IMR-90 (cell line): Measurements from ENCODE around the gene RNF128. TPM values are rescaled to one million over a fixed set of nuclear protein-coding genes. Genes with fewer than 3 reads are reported as not detected.

Experiments
- ATAC-seq: fragments of 200-7000 bp; cut with Tn5 transposase; 2 replicates; pipeline ENCODE4 v1.9.1; 2020; ENCODE audit warnings: low read depth, mild to moderate bottlenecking, moderate library complexity
- BruUV-seq: library from RNA; stranded (reverse); fragments of 400-500 nt; replicated peaks from 2 replicates; lab custom pipeline; 2021; lab: Mats Ljungman, UMichigan
- CTCF ChIA-PET: fragments of 300-600 bp; formaldehyde crosslinking; extraction: SDS; loops from one replicate; lab custom pipeline; 2021; ENCODE audit warnings: antibody characterized with exemption; lab: Yijun Ruan, JAX
- POLR2A ChIA-PET: fragments of 300-600 bp; sonication (Branson Sonifier 250); formaldehyde crosslinking; loops from one replicate; lab custom pipeline; 2022; ENCODE audit warnings: antibody characterized with exemption; ENCODE audit not compliant: unreplicated experiment; lab: Charles Lee
- DNase-seq: peaks from one replicate; pipeline ENCODE4 v3.0.0; 2013
- H2AFZ ChIP-seq: replicated peaks from 2 replicates; pipeline ENCODE3; 2013; ENCODE audit warnings: low read length, mild to moderate bottlenecking; ENCODE audit not compliant: poor library complexity
- H2AK5ac ChIP-seq: 2 replicates; pipeline ENCODE4 v1.6.1; 2013; ENCODE audit warnings: low read depth, low read length, inconsistent platforms
- H2AK9ac ChIP-seq: replicated peaks from 2 replicates; pipeline ENCODE3; 2013; ENCODE audit warnings: mild to moderate bottlenecking, low read depth, low read length, moderate library complexity; ENCODE audit not compliant: poor library complexity
- H2BK120ac ChIP-seq: 2 replicates; pipeline ENCODE4 v1.6.1; 2013; ENCODE audit warnings: low read depth, low read length, inconsistent platforms
- H2BK15ac ChIP-seq: 3 replicates; pipeline ENCODE4 v1.6.1; 2013; ENCODE audit warnings: low read depth, low read length, inconsistent platforms
- H2BK20ac ChIP-seq: 2 replicates; pipeline ENCODE4 v1.6.1; 2013; ENCODE audit warnings: low read depth, mild to moderate bottlenecking, inconsistent platforms, low read length, moderate library complexity
- H2BK5ac ChIP-seq: 2 replicates; pipeline ENCODE4 v1.6.1; 2013; ENCODE audit warnings: mild to moderate bottlenecking, low read depth, low read length, inconsistent platforms; ENCODE audit not compliant: poor library complexity, severe bottlenecking
- H3K14ac ChIP-seq: replicated peaks from 2 replicates; pipeline ENCODE4 v1.6.1; 2013; ENCODE audit warnings: low read depth, low read length, inconsistent platforms
- H3K18ac ChIP-seq: 2 replicates; pipeline ENCODE4 v1.6.1; 2013; ENCODE audit warnings: low read depth, low read length, control low read depth
- H3K23ac ChIP-seq: 2 replicates; pipeline ENCODE4 v1.6.1; 2013; ENCODE audit warnings: low read depth, low read length, inconsistent platforms
- H3K27ac ChIP-seq: 2 replicates; pipeline ENCODE4 v1.5.1; 2013; ENCODE audit warnings: mild to moderate bottlenecking, control low read depth, low read length; ENCODE audit not compliant: insufficient read depth
- H3K27me3 ChIP-seq: 2 replicates; pipeline ENCODE4 v1.6.1; 2013; ENCODE audit warnings: low read length; ENCODE audit not compliant: control insufficient read depth, insufficient read depth
- H3K36me3 ChIP-seq: 2 replicates; pipeline ENCODE4 v1.6.1; 2013; ENCODE audit warnings: low read length, mixed read lengths; ENCODE audit not compliant: control insufficient read depth, insufficient read depth
- H3K4ac ChIP-seq: 2 replicates; pipeline ENCODE4 v1.6.1; 2013; ENCODE audit warnings: low read depth, low read length, inconsistent platforms
- H3K4me1 ChIP-seq: 2 replicates; pipeline ENCODE4 v1.6.1; 2013; ENCODE audit warnings: low read length, mixed read lengths; ENCODE audit not compliant: control insufficient read depth, insufficient read depth
- H3K4me2 ChIP-seq: 2 replicates; pipeline ENCODE4 v1.6.1; 2013; ENCODE audit warnings: low read depth, mild to moderate bottlenecking, control low read depth, low read length, moderate library complexity
- H3K4me3 ChIP-seq: 2 replicates; pipeline ENCODE4 v1.5.1; 2013; ENCODE audit warnings: low read depth, mild to moderate bottlenecking, control low read depth, low read length, moderate library complexity; ENCODE audit not compliant: insufficient read depth
- H3K56ac ChIP-seq: 2 replicates; pipeline ENCODE4 v1.6.1; 2013; ENCODE audit warnings: low read length, inconsistent platforms; ENCODE audit not compliant: insufficient read depth; ENCODE audit errors: extremely low read depth
- H3K79me1 ChIP-seq, 2 experiments: 2 replicates each; pipeline ENCODE4 v1.6.1; 2013; ENCODE audit warnings: low read length in 2 of 2, inconsistent platforms in 1 of 2, low read depth in 1 of 2
- H3K9ac ChIP-seq: 2 replicates; pipeline ENCODE4 v1.6.1; 2013; ENCODE audit warnings: low read depth, low read length, control low read depth
- H3K9me1 ChIP-seq: 2 replicates; pipeline ENCODE4 v1.6.1; 2013; ENCODE audit warnings: low read length, inconsistent platforms; ENCODE audit not compliant: insufficient read depth
- H3K9me3 ChIP-seq: 2 replicates; pipeline ENCODE4 v1.6.1; 2013; ENCODE audit warnings: low read length; ENCODE audit not compliant: control insufficient read depth, insufficient read depth
- H4K20me1 ChIP-seq: 2 replicates; pipeline ENCODE4 v1.6.1; 2013; ENCODE audit warnings: low read length, inconsistent platforms; ENCODE audit not compliant: insufficient read depth
- H4K5ac ChIP-seq: 2 replicates; pipeline ENCODE4 v1.6.1; 2013; ENCODE audit warnings: mild to moderate bottlenecking, low read depth, low read length, control low read depth
- H4K8ac ChIP-seq, 2 experiments: 2 replicates each; pipeline ENCODE4 v1.6.1; 2013; ENCODE audit warnings: low read depth in 2 of 2, low read length in 2 of 2, control low read depth in 1 of 2, inconsistent platforms in 1 of 2
- H4K91ac ChIP-seq: 2 replicates; pipeline ENCODE4 v1.6.1; 2013; ENCODE audit warnings: low read depth, low read length, inconsistent platforms; ENCODE audit not compliant: insufficient read depth
- RFX5 ChIP-seq: IDR thresholded peaks from 2 replicates; pipeline ENCODE4 v1.8.0; 2012; ENCODE audit warnings: low read depth, mild to moderate bottlenecking, low read length, moderate library complexity
- WGBS, 2 experiments: methylation state at CpG; one replicate each; pipeline versions ENCODE4 v1.1.5 to v1.1.7; 2013; ENCODE audit warnings: missing lambda C conversion rate in 2 of 2; ENCODE audit not compliant: insufficient read length in 1 of 2; ENCODE audit errors: extremely low coverage in 2 of 2; 5-methylcytosine and 5-hydroxymethylcytosine counted together
- dilution Hi-C: fragments of 300-500 bp; cut with HindIII; formaldehyde crosslinking; loops from one replicate; pipeline ENCODE4 v1.14.3; 2018; ENCODE audit warnings: low sequenced_read_pairs; ENCODE audit not compliant: unreplicated experiment
- in situ Hi-C: fragments of 300-500 bp; cut with MboI; formaldehyde crosslinking; loops from 3 replicates; pipeline ENCODE4 v1.14.3; 2019; ENCODE audit warnings: low sequenced_read_pairs, inconsistent platforms, mixed read lengths
- intact Hi-C: fragments of 100-400 bp; cut with micrococcal nuclease; formaldehyde crosslinking; loops from 2 replicates; pipeline ENCODE4 v1.10.0; 2022
- polyA plus RNA-seq, 3 experiments: library from polyadenylated mRNA; depleted of rRNA; stranded (reverse); fragments of >200 nt; gene quantifications; 2 replicates each; pipeline ENCODE4 v1.2.3, GENCODE V29; 2012; ENCODE audit warnings: low replicate concordance in 1 of 3
- total RNA-seq: library from RNA; depleted of rRNA; stranded (reverse); fragments of >200 nt; gene quantifications from 2 replicates; pipeline ENCODE4 v1.2.3, GENCODE V29; 2012

RNF128 gene
- total and polyA plus RNA-seq, 2 of the 4 experiments (the other 2 are of a cell fraction): 3.0 to 4.8 TPM

- H2AFZ ChIP-seq: no peak overlapping the region
- TF ChIP-seq RFX5: no peak
- H3K9me1 ChIP-seq: 0 out of 2 replicates have a peak, but pooled peaks cover 4% of the 10 kb centered on the region
- no peak overlapping the region for H3K9ac ChIP-seq
- H4K20me1 ChIP-seq: no peaks in the 10 kb centered on the region
- intact Hi-C loops: no loop called here
- no peaks in the 10 kb centered on the region for H3K36me3 ChIP-seq
- H3K27ac ChIP-seq: no peak overlapping the region
- dilution Hi-C loops: no loop called here
- no peak overlapping the region for H4K8ac ChIP-seq
- no TSS peak for BruUV-seq
- H3K18ac ChIP-seq: no peak overlapping the region
- no peak overlapping the region for H2AK9ac ChIP-seq
- WGBS, 2 experiments: no CpG with 5 or more reads among the region's 1 CpG
- ATAC-seq (no peak), DNase-seq (no peak)
- H3K14ac ChIP-seq: no peak overlapping the region
- H4K5ac ChIP-seq: no peak overlapping the region
- H2BK5ac ChIP-seq: no peak overlapping the region
- no peak overlapping the region for H3K56ac ChIP-seq
- H4K91ac ChIP-seq: no peak overlapping the region
- no peak overlapping the region for H2AK5ac ChIP-seq
- no peaks in the 10 kb centered on the region for H3K27me3 ChIP-seq
- no peak overlapping the region for H3K4me3 ChIP-seq
- no peak overlapping the region for H3K23ac ChIP-seq
- no peaks in the 10 kb centered on the region for H3K9me3 ChIP-seq
- H3K79me1 ChIP-seq: no peaks in the 10 kb centered on the region
- H2BK120ac ChIP-seq: no peak overlapping the region
- no peak overlapping the region for H2BK20ac ChIP-seq
- ChIA-PET CTCF (no interaction called here), POLR2A (no interaction called here)
- H2BK15ac ChIP-seq: no peak overlapping the region
- no peak overlapping the region for H3K4me2 ChIP-seq
- in situ Hi-C loops: no loop called here
- no peak overlapping the region for H3K4ac ChIP-seq
- peaks cover 1% of the 10 kb centered on the region; the same call in 1 of the 2 replicates for H3K4me1 ChIP-seq
Measured at GRCh38 chrX:106702636-106703035, 23.9 kb upstream of the RNF128 start.
